Measurements from ENCODE around the gene CDK6. TPM values are rescaled to one million over a fixed set of nuclear protein-coding genes. Genes with fewer than 3 reads are reported as not detected.

CDK6 gene
- total and polyA plus RNA-seq, 9 of the 15 experiments (the other 6 are each of a cell fraction or from before 2014, with no cell fraction given) = 7.6 to 109 (median 44.4) TPM

DNA sequence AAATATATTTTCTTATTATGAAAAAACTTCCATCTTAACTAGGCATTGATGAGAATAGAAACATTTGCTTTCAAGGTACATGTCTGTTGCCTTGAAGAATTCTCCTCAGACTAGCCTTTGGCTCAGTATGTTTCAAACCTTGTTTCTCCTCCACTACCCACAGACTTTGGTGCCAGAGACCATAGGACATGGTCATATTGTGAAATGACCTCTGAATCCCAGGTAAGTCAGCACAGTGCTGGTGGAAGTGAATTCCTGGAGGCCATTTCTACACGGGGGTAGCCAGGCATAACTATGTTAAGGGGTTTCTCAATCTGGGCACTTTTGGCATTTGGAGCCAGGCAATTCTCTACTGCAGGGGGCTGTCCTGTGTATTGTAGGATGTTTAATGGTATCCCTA lies 133.8 kb downstream of the CDK6 start:
- no peaks in the 10 kb centered on the region for H4K20me1 ChIP-seq (replicated peaks; ENCODE audit: control insufficient read depth, insufficient read depth, low read length)
- 0 out of 3 replicates have a peak, but pooled peaks cover 4% of the 10 kb centered on the region for H3K36me3 ChIP-seq (ENCODE audit: control insufficient read depth, insufficient read depth, low read length)
- no peaks in the 10 kb centered on the region for H3K79me2 ChIP-seq (ENCODE audit: control insufficient read depth, insufficient read depth, low read length)
- in situ Hi-C loops (cut with MboI) (no loop called here), intact Hi-C loops (cut with micrococcal nuclease) (no loop called here)
- no TSS peak for BruUV-seq (replicated peaks)
- no peak overlapping the region for H3K27ac ChIP-seq (ENCODE audit: extremely low read depth, low read depth, low read length)
- H3K9me1 ChIP-seq (ENCODE audit: control insufficient read depth, insufficient read depth, low read length) = no peaks in the 10 kb centered on the region
- no peaks in the 10 kb centered on the region for H3K4me1 ChIP-seq (replicated peaks in 1 of 2; ENCODE audit: control insufficient read depth in 2 of 2, insufficient read depth in 2 of 2, low read length in 2 of 2)
- POLR2A ChIA-PET = no interaction called here
- DNase-seq (ENCODE audit: extremely low read depth in 1 of 4, low spot score in 3 of 4) (no peak), FAIRE-seq (no peak), ATAC-seq (no peak)
- 56% methylated on average over 1 of the region's 1 CpG for WGBS (ENCODE audit: insufficient coverage, low coverage, missing lambda C conversion rate)
- no peak overlapping the region for H2AFZ ChIP-seq (ENCODE audit: low read depth, low read length)
- no peak overlapping the region for H3K9ac ChIP-seq (ENCODE audit: insufficient read depth in 1 of 2, low read depth in 2 of 2, low read length in 2 of 2)
- H3K4me3 ChIP-seq = no peak overlapping the region
- CTCF ChIA-PET (ENCODE audit: low intra/inter-chr PET ratio) = no interaction called here
- H3K9me3 ChIP-seq (replicated peaks; ENCODE audit: control insufficient read depth, insufficient read depth, low read depth, low read length) = no peaks in the 10 kb centered on the region
- no peaks in the 10 kb centered on the region for H3K27me3 ChIP-seq (ENCODE audit: control insufficient read depth in 2 of 2, insufficient read depth in 2 of 2, low read length in 2 of 2)
- H3K4me2 ChIP-seq (ENCODE audit: insufficient read depth, low read length) = no peak overlapping the region
- no peak for TF ChIP-seq MAZ (CRISPR knock-in tag; conservative IDR thresholded peaks at IDR 0.05 in 1 of 2, IDR thresholded peaks at IDR 0.05 in 1 of 2)
- TF ChIP-seq MTA1 (IDR thresholded peaks at IDR 0.05; ENCODE audit: borderline replicate concordance) = no peak
- TF ChIP-seq ZNF717 (CRISPR knock-in tag; IDR thresholded peaks at IDR 0.05) = no peak
- no peak for TF ChIP-seq ZNF830 (CRISPR knock-in tag; IDR thresholded peaks at IDR 0.05)
- no peak for TF ChIP-seq CBFA2T2 (conservative IDR thresholded peaks at IDR 0.05)
- TF ChIP-seq ATF7 (IDR thresholded peaks at IDR 0.05) = no peak
- TF ChIP-seq SMAD4 (CRISPR knock-in tag; conservative IDR thresholded peaks at IDR 0.05) = no peak
- no peak for TF ChIP-seq RUNX1 (IDR thresholded peaks at IDR 0.05; ENCODE audit: low read depth)
- no peak for TF ChIP-seq NCOA4 (IDR thresholded peaks at IDR 0.05; ENCODE audit: partially characterized antibody)

Measured in K562 (cell line).